Erythroblast (primary cell): ENCODE results near the gene NADSYN1.
A peak's percentile ranks its signal among the peaks of the same experiment; 100 is the strongest.
"Not testable (repeated sequence)": the region's sequence is repeated elsewhere in the genome, so short reads cannot be mapped to it uniquely, and the experiment has no call there.

Source experiments
- DNase-seq, 2 experiments: peaks; one replicate each; lab custom pipeline; 2025; lab: John Stamatoyannopoulos, UW
- GATA1 ChIP-seq: IDR thresholded peaks from 2 replicates; pipeline ENCODE4 v1.6.1; 2011; ENCODE audit warnings: low read depth, mild to moderate bottlenecking, control low read depth, low read length, moderate library complexity
- POLR2A ChIP-seq: IDR thresholded peaks from 2 replicates; pipeline ENCODE4 v1.6.1; 2011; ENCODE audit warnings: mild to moderate bottlenecking, low read length

The NADSYN1 gene

DNA sequence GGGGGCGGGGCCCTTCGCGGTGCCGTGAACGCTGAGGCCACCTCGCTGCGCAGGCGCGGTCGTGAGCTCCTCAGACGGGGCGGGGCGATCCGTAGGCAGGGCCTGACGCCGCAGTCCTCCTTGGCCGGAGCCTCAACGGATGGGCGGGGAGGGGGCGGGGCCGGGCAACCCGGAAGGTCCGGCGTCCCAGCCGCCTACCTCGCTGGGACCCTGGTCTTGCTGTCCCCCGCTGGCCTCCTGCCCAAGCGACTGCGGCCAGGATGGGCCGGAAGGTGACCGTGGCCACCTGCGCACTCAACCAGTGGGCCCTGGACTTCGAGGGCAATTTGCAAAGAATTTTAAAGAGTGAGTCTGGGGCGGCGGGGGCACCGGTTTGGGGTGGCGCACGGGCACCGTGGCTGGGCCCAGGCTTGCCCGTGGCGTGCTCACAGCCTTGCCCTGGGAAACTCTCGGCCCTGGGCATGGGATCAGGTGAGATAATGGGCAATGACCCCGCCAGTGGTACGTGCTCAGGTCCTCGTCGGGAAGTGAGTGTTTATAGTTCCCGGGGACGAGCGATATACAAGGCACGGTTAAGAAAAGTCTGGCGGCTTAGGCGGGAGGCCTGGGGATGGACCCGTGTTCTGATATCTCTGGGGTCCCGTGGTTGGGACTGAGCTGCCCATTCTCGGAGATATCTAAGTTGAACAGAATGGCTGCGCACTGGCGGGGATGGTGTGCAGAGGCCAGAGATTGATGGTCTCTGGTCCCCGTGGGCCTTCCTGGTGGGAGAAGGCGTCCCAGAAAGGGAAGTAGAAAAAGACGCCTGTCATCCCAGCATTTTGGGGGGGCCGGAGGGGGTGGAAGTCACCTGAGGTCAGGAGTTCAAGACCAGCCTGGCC lies at the start of gene NADSYN1:
TSS of gene NADSYN1 (plus strand) at position 167 of the 881 bp plus-strand sequence. CDS start at position 261, 94 bp downstream.
- TF ChIP-seq POLR2A: peak; percentile 68
- TF ChIP-seq GATA1: no peak
- DNase-seq: peak; percentile 97 to 99

DNA sequence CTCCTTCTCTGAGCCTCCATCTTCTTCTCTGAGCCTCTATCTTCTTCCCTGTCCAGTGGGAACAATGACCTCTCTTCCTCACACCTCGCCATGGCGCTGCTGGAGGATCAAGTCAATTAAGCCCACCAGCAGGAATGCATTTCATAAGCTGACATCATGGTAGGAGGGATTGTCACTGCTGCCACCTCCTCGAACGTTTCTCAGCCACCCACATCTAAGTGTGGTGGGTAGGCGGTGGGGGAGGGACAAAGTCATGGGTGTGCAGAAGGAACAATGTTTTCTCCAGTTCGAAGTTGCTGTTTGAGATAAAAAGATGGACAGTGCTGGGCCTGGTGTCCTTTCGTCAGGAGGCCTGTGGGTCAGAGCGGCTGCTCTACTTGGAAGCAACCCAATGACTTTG lies 48.8 kb upstream of the NADSYN1 start:
- no peak for DNase-seq
- no peak for TF ChIP-seq GATA1
- no peak for TF ChIP-seq POLR2A

DNA sequence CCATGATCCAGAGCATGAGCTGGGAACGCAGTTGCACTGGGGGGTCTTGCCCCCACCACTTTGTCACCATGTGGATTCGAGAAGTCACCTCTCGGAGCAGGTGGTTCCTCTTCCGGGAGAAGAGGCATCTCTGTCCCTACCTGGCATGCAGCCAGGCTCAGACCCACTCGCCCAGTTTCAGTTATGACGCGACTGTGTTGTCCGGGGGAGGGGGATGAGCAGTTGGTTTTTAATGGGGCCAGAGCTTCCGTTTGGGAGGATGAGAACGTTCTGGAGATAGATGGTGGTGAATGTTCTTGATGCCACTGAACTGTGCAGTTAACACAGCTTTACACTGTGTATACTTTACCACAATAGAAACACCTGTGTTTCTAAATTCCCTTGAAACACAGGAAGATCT lies 46.3 kb upstream of the NADSYN1 start:
- TF ChIP-seq GATA1 (no peak), POLR2A (no peak)
- DNase-seq: no peak

DNA sequence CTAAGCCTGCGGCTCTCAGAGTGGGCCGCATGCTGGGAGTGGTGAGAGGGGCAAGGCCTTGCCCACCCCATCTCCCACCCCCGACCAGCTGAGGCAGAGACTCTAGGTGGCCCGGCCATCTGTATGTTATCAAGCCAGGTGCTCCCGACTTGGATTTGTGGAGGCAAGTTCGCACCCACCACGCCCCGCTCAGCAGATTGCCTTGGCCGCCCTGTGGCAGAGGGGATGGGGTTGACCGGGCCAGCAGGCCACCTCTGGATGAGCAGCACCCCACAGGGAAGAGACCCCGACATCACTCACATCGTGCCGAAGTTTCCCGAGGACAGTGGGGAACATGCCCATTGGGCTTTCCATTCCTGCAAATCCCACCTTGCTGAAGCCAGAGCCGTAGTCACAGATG lies 45.6 kb upstream of the NADSYN1 start:
- DNase-seq: no peak
- TF ChIP-seq GATA1 (no peak), POLR2A (no peak)

DNA sequence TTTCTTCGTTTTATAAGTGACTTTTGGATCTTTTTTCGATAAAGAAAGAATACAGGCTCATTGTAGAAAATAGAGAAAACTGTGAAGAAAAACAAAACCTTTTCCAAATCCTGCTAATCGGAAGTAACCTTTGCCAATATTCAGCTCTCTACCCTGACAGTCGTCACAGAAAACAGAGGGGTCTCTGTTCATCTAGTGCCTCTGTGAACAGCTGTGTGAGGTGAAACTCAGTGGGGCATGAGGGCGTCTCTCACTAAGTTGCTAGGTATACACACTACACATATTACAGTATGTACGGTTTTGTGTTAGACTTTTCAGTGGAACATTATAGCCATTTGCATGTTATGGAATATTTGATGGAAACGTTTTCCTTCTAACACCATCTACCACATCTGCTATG lies 44.2 kb upstream of the NADSYN1 start:
- no peak for TF ChIP-seq POLR2A

DNA sequence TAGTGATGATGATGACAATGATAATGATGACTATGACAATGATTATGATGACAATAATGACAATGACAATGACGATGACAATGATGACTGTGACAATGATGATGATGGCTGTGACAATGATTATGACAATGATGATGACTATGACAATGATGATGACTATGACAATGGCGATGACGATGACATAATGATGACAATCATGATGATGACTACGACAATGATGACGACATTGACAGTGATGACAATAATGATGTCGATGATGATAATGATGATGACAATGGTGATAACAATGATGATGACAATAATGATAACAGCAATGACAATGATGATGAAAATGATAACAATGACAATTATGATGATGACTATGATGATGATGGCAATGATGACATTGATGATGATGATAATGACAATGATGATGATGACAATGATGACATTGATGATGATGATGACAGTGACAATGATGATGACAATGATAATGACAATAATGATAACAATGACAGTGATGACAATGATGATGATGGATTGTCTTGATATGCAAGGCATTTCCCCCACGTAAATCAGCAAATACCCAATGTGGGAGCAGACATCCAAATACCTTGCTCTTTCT lies 42.5 kb upstream of the NADSYN1 start:
- TF ChIP-seq POLR2A (no peak), GATA1 (no peak)
- DNase-seq: no peak

More for the DNA sequence above, 44.2 kb upstream of the NADSYN1 start:
- DNase-seq: no peak

DNA sequence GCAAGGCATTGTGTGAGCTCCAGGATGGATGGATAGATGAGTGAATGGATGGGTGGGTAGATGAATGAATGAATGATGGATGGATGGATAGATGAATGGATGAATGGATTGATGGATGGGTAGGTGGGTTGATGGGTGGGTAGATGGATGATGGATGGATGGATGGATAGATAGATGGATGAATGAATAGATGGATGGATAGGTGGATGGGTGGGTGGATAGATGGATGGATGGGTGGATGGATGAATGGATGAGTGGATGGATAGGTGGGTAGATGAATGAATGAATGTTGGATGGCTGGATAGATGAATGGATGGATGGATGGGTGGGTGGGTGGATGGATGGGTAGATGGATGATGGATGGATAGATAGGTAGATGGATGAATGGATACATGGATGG lies 38.4 kb upstream of the NADSYN1 start:
- no peak for TF ChIP-seq POLR2A
- no peak for TF ChIP-seq GATA1
- no peak for DNase-seq

DNA sequence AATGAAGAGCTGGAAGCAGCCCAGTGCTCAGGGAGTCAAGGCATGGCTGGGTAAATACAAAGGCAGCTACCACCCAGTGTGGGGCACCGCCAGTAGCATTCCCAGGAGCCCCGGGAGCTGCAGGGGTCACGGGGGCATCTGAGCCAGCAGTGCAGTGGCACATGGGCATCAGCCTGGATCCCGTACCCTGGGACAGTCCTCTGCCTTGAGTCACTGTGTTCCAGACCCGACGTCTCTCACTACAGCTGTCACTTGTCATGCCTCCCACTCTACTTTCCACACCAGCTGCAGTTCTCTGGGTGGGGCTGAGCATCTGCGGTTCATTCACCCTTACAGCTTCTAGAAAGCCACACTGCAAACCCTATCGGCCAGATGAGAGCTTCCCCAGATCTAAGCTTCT lies 34.4 kb upstream of the NADSYN1 start:
- TF ChIP-seq GATA1 (no peak), POLR2A (no peak)
- DNase-seq: no peak

DNA sequence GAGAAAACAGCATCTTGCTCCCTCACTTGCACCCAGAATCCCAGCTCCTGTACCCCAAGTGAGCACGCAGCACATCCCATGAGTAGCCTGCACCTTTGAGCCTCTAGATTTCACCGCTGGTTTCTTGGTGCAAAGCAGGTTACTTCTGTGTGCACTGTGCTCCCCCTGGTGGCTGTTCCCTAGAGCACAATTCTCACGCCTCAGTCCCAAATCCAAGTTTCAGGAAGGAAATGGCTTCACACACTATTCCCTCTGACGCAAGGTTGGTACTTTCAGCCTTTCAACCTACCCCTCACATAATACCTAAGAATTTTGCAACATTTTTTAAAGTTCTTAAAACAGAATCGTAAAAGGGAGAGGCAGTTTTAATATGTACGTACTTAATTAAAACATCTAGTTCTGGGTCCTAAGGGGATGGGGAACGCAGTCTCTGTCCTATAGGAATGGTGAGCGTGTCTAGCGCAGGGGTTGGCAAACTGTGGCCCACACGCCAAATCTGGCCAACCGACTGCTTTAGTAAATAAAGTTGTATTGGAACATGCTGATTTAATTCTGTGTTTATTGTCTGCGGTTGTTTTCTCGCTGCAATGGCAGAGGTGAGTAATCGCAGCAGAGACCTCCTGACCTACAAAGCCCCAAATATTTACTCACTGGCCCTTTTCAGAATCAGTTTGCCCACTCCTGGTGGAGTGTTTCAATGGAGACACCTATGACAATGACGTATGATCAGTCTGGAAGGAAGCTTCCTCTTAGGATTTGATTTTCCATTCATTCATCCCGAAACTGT lies 32.4 kb upstream of the NADSYN1 start:
- peak; percentile 32 to 64 for DNase-seq
- no peak for TF ChIP-seq GATA1
- no peak for TF ChIP-seq POLR2A

DNA sequence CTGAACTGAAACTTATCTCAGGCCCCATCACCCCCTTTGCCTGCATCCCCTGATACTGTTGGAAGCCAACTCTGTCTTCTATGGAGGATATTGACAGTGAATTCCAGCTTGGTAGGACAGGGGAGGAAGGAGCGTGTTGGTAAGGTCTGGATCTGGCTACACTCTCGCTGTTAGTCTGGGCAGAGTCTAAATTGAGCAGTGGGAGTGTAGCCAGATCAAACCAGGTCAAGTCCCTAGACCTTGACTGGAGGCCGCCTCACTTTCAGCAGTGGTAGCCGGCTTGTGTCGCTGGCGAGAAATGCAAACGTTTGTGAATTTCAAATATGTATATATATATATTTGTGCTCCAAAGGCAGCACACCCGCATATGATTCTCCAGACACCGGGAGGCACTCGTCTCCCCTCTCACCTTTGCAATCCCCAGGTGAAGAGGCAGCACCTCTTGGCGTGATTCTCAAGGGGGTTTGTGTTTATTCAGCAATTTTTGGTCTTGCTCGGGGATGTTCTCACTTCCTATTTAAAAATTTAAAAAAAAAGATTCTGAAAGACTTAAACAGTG lies 31.5 kb upstream of the NADSYN1 start:
- no peak for TF ChIP-seq GATA1
- no peak for TF ChIP-seq POLR2A
- no peak for DNase-seq

DNA sequence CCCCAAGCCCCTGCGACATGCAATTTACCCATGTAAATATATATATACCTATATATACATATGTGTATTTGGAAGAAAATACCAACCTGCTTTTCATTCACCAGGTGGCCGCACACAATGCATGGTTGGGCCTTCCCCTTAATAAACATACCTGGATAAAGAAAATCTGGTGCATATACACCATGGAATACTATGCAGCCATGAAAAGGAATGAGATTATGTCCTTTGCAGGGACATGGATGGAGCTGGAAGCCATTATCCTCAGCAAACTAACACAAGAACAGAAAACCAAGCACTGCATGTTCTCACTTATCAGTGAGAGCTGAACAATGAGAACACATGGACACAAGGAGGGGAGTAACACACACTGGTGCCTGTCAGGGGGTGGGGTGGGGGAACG lies 30.7 kb upstream of the NADSYN1 start:
- DNase-seq: not testable (repeated sequence)

DNA sequence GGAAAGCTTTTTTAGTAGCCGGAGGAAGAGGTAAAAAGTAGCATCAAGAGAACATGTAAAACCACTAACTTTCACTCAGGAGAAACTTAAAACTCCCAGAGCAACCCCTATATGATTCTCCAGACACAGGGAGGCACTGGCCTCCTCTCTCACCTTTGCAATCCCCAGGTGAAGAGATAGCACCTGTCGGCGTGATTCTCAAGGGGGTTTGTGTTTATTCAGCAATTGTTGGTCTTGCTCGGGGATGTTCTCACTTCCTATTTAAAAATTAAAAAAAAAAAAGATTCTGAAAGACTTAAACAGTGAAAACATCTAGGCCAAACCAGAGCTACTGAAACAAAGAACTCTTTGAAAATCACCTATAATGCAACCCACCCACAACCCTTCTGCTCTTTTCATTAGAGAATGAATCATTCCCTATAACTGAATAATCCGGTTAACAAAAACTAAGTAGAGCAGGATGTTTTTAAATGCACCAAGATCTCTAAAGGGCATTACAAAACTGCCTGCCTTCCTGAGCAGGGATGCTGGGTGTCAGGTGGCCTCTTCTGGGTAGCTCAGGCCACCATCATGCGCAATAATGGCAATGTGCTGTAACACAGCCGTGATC lies 29.7 kb upstream of the NADSYN1 start:
- no peak for DNase-seq

DNA sequence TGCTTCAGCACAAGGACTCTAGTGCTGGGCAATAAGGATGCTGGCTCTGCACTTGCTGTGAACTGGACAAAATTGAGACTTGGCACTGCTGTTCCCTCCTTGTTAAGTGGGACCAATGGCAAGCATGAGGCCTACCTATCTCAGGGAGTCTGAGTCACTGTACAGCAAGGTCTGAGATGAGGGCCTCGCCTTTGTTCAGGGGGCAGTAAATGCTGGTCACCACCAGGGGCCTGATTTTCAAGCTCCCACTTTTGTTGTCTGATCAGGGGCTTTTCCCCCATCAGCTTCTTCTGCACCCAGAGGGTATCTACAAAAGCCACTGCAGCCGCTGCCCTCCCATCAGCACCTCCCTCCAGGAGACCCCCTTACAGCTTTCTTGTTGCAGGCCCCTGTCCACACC lies 27.6 kb upstream of the NADSYN1 start:
- DNase-seq: no peak
- TF ChIP-seq GATA1 (no peak), POLR2A (no peak)

More for the DNA sequence above, 29.7 kb upstream of the NADSYN1 start:
- TF ChIP-seq POLR2A (no peak), GATA1 (no peak)

DNA sequence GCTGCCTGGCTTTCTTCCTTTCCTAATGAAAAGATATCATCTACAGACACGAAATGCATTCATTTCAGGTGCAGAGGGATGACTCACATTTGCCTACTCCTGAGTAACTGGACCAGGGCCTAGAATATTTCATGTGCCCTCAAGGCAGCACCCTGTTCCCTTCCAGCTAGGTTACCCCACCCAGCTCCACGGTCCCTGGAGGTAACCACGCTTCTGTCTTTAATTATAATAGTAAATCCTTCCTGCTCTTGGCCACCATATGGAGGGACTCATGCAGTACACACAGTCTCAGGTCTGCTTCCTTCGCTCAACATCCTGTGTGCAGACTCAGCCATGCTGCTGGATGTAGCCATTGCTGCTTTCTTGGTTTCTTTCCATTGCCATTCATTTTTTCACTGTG lies 27.1 kb upstream of the NADSYN1 start:
- no peak for DNase-seq
- TF ChIP-seq GATA1: no peak

DNA sequence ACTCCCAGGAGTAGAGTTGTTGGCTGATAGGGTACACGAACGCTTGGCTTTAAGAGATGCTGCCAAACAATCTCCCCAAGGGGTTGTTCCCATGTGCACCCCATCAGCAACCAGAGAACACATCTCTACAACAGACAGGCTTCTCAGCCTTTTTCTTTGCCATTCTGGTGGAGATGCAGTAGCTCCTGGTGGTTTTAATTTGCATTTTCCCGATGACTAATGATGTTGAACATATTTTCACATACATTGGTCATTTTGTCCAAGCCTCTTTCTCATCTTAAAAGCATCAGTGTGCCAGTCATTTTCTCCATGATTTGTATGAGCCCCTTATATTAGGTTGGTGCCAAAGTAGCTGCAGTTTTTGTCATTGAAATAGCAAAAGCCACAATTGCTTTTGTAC lies 26.6 kb upstream of the NADSYN1 start:
- no peak for DNase-seq
- TF ChIP-seq GATA1 (no peak), POLR2A (no peak)
